Ascending aorta (tissue), 2 donors: ENCODE data around the gene CHKB. TPM values are rescaled to one million over a fixed set of nuclear protein-coding genes. Genes with fewer than 3 reads are reported as not detected.

ENCODE experiments used
- DNase-seq, 2 donors: peaks; one replicate each; pipeline ENCODE4 v3.0.0-alpha.2; 2019; ENCODE audit warnings: low spot score in 2 of 2
- H3K27ac ChIP-seq, 2 donors: fragments of 200-600 bp; sonication (generic); one replicate each; pipeline ENCODE4 v1.5.1; 2016 to 2017; ENCODE audit warnings: mild to moderate bottlenecking in 1 of 2
- H3K27me3 ChIP-seq: fragments of 200-600 bp; sonication (generic); one replicate; pipeline ENCODE4 v1.5.1; 2017
- H3K36me3 ChIP-seq, 2 donors: fragments of 200-600 bp; sonication (generic); one replicate each; pipeline ENCODE4 v1.5.1; 2016
- H3K4me1 ChIP-seq, 2 donors: fragments of 200-600 bp; sonication (generic); one replicate each; pipeline ENCODE4 v1.5.1; 2016 to 2017; ENCODE audit warnings: mild to moderate bottlenecking in 1 of 2
- H3K4me3 ChIP-seq, 2 donors: fragments of 200-600 bp; sonication (generic); one replicate each; pipeline ENCODE4 v1.5.1; 2016 to 2017; ENCODE audit warnings: mild to moderate bottlenecking in 1 of 2
- H3K9me3 ChIP-seq, 2 donors: fragments of 200-600 bp; sonication (generic); one replicate each; pipeline ENCODE4 v1.5.1; 2016
- intact Hi-C: fragments of 100-400 bp; cut with DNase I; formaldehyde crosslinking; loops from one replicate; pipeline ENCODE4 v1.15.1; 2023
- total RNA-seq: library from RNA; depleted of rRNA; stranded (reverse); fragments of >200 nt; gene quantifications from one replicate; pipeline ENCODE4 v1.1.0, GENCODE V29; 2016
- TF ChIP-seq, protein P1 (sequence below), 3 experiments: fragments of 200-600 bp in 2 of 3; fragments of 450-650 bp in 1 of 3; sonication (generic) in 2 of 3; IDR thresholded peaks; one replicate each; pipeline ENCODE4 v1.5.1; 2016 to 2019; ENCODE audit warnings: antibody characterized with exemption in 3 of 3, mild to moderate bottlenecking in 1 of 3, moderate library complexity in 1 of 3

Gene CHKB
- total RNA-seq, 1 donor from 2014 or later, result 82.4 TPM

DNA sequence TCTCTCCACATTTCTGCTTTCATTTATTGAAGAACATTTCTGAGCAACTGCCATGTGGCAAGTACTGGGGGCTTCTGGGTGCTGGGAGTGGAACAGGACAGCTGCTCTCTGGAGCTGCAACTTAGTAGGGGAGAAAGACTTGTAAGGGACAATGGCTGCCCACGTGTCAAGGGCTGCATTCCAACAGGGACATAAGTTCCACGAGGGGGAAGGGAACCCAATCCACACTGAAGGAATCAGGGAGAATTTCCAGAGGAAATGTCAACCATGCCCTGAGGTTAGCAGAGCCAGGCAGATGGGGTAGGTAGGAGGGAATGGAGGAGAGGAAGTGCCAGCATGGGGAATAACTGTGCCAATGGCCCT is 19.7 kb upstream of the CHKB start:
- H3K27ac ChIP-seq, result no peak overlapping the region
- peaks cover 16% of the 10 kb centered on the region for H3K27me3 ChIP-seq
- intact Hi-C loops, result no loop called here
- H3K9me3 ChIP-seq, result no peaks in the 10 kb centered on the region
- TF ChIP-seq, protein P1, sequence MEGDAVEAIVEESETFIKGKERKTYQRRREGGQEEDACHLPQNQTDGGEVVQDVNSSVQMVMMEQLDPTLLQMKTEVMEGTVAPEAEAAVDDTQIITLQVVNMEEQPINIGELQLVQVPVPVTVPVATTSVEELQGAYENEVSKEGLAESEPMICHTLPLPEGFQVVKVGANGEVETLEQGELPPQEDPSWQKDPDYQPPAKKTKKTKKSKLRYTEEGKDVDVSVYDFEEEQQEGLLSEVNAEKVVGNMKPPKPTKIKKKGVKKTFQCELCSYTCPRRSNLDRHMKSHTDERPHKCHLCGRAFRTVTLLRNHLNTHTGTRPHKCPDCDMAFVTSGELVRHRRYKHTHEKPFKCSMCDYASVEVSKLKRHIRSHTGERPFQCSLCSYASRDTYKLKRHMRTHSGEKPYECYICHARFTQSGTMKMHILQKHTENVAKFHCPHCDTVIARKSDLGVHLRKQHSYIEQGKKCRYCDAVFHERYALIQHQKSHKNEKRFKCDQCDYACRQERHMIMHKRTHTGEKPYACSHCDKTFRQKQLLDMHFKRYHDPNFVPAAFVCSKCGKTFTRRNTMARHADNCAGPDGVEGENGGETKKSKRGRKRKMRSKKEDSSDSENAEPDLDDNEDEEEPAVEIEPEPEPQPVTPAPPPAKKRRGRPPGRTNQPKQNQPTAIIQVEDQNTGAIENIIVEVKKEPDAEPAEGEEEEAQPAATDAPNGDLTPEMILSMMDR (IDR thresholded peaks at IDR 0.05), result no peak
- peaks cover 4 to 6% of the 10 kb centered on the region in 2 donors for H3K4me1 ChIP-seq
- DNase-seq, result no peak
- H3K4me3 ChIP-seq, result no peak overlapping the region
- H3K36me3 ChIP-seq, result no peaks in the 10 kb centered on the region

DNA sequence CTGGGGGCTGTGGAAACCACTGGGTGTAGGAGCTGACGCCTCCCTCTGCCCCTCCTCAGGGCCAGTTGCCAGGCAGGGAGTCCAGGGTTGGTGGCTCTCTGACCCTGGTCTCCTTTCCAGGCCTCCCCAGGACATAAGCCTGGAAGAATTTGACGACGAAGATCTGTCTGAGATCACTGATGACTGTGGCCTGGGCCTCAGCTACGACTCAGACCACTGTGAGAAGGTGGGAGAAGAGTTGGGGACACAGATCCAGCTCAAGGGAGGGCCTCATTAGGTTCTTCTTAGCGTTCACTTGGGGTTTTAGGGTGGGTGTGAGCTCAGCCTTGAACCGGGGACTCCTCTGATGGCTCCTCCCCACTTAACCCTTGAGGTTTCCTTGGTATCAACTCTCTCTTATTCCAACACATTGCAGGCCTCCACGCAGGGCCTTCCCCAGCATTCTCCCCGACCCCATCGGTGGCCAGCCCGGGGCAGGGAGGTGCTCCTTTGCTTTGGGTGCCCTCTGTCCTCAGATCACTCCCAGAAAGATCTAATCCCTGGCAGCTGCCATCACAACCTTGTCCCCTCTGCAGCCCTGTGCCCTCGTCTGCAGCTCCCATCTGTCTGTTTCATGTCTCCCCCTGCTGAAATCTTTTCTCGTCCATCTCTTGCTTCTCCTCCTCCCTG is 19.2 kb upstream of the CHKB start:
- intact Hi-C loops, result no loop called here
- peaks cover 16% of the 10 kb centered on the region for H3K27me3 ChIP-seq
- TF ChIP-seq, protein P1 (IDR thresholded peaks at IDR 0.05), result no peak
- no peak for DNase-seq
- H3K9me3 ChIP-seq, result no peaks in the 10 kb centered on the region
- peaks cover 4 to 6% of the 10 kb centered on the region in 2 donors for H3K4me1 ChIP-seq
- no peak overlapping the region for H3K27ac ChIP-seq
- H3K4me3 ChIP-seq, result no peak overlapping the region
- no peaks in the 10 kb centered on the region for H3K36me3 ChIP-seq

DNA sequence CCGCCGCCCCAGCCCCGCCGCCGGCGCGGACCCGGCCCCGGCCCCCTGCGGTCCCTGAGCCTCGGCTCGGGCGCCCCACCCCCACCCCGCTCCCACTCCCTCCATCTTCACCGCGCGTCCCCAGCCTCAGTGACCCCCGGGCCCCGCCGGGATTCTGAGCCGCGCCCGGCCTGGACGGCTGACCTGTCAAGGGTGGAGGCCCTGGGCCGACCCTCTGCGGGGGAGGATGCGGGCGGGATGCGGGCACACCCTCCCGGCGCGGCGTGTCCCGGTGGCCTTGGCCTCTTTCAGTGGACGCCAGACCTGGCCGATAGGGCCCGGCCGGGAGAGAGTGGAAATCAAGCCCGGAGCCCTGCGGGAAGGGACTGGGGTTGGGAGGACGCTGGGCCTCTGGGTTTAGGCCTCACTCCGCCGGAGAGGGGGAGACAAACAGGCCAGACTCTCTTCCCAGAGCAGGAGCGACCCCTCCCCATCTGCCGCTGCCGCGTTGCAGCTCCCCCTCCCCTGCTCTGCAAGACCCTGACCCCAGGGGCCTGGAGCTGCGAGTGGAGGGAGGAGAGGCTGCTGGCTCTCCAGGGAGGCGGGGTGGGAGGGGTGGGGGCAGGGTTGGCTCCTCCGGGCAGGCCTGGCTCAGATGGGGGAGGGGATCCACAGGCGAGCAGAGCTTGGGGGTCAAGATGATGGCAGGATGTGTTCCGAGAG is 18.5 kb upstream of the CHKB start:
- H3K9me3 ChIP-seq, result no peaks in the 10 kb centered on the region
- DNase-seq, result no peak
- H3K36me3 ChIP-seq, result no peaks in the 10 kb centered on the region
- no peak overlapping the region for H3K27ac ChIP-seq
- intact Hi-C loops, result no loop called here
- H3K4me3 ChIP-seq, result peak overlapping the region; percentile 48 to 60
- TF ChIP-seq, protein P1 (IDR thresholded peaks at IDR 0.05), result no peak
- peaks cover 16% of the 10 kb centered on the region for H3K27me3 ChIP-seq
- H3K4me1 ChIP-seq, result peaks cover 4 to 6% of the 10 kb centered on the region in 2 donors

DNA sequence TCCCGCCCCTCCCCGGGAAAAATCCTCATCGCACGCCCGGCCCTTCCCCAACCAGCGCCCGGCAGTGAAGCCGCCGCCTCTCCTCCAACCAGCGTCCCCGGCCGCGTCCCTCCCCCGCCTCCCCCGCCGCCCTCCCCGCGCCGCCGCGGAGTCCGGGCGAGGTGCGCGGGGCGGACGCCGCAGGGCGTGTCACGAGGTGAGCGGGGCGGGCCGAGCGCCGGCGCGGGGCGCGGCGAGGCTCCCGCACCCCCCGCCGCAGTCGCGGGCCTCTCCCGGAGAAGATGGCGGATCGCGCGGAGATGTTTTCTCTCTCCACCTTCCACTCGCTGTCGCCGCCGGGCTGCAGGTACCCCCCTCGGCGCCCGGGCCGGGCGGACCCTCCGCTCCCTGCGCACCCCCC is 17.9 kb upstream of the CHKB start, which contains the start of gene MAPK8IP2:
MAPK8IP2 (plus strand) TSS at position 256 of the 400 bp plus-strand sequence; CDS start at position 282, 26 bp downstream.
- Histone ChIP-seq H3K36me3 (no peaks in the 10 kb centered on the region), H3K27me3 (peaks cover 16% of the 10 kb centered on the region), H3K27ac (no peak within 1 kb of the TSS), H3K4me3 (peak within 1 kb of the TSS; percentile 48 to 60), H3K4me1 (peaks cover 4 to 6% of the 10 kb centered on the region in 2 donors), H3K9me3 (no peaks in the 10 kb centered on the region)
- intact Hi-C loops, result no loop called here
- TF ChIP-seq, protein P1 (IDR thresholded peaks at IDR 0.05), result no peak
- DNase-seq, result no peak

DNA sequence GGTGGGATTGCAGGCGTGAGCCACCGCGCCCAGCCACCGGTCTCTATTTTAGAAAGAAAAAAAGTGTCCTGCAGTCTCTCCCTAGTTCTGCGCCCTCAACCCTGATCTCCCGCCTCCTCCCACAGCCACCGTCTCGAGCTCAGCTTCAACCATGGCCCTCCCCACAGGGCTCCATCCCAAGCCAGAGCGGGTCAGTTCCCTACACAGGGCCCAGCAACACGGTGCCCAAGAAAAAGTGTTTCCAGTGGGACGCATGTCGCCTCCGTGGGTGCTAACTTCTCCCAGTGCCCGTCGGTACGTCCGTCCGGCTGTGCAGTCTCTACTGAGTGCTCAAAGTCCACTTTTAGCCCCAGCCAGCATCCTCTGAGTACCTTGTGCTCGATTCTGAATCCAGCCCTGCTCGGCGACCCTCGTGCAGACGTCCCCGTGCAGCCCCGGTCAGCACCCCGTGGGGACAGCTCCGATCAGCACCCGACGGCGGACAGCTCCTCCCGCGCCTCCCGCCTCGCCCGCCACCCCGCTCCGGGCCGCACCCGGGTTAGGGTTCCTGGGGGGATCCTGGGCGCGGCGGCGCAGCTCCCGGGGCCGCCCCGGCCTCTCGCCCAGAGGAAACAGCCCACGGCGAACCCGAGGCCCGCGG is 17.3 kb upstream of the CHKB start:
- H3K27me3 ChIP-seq, result peaks cover 16% of the 10 kb centered on the region
- intact Hi-C loops, result no loop called here
- no peak overlapping the region for H3K27ac ChIP-seq
- peak overlapping the region; percentile 48 to 60 for H3K4me3 ChIP-seq
- no peaks in the 10 kb centered on the region for H3K36me3 ChIP-seq
- peaks cover 4 to 6% of the 10 kb centered on the region in 2 donors for H3K4me1 ChIP-seq
- no peaks in the 10 kb centered on the region for H3K9me3 ChIP-seq
- TF ChIP-seq, protein P1 (IDR thresholded peaks at IDR 0.05), result no peak
- no peak for DNase-seq
